Chondrocyte (in vitro differentiated cells): ENCODE results near the gene EHMT2. TPM values are rescaled to one million over a fixed set of nuclear protein-coding genes. Genes with fewer than 3 reads are reported as not detected.
A peak's percentile ranks its signal among the peaks of the same experiment; 100 is the strongest.

Source experiments
- DNase-seq: peaks from one replicate; pipeline ENCODE4 v3.0.0; 2021; ENCODE audit warnings: mixed read lengths, low spot score
- H3K27ac Mint-ChIP-seq: one replicate; pipeline ENCODE4 v1.8.0; 2021; ENCODE audit warnings: mild to moderate bottlenecking, moderate library complexity, mixed read lengths; ENCODE audit not compliant: unreplicated experiment
- H3K27me3 Mint-ChIP-seq: 2 replicates; pipeline ENCODE4 v1.8.0; 2021; ENCODE audit warnings: low read depth, mixed read lengths
- H3K36me3 Mint-ChIP-seq: 2 replicates; pipeline ENCODE4 v1.8.0; 2021; ENCODE audit warnings: low read depth, mixed read lengths
- H3K4me1 Mint-ChIP-seq: 2 replicates; pipeline ENCODE4 v1.8.0; 2021; ENCODE audit warnings: low read depth, mild to moderate bottlenecking, mixed read lengths
- H3K4me3 Mint-ChIP-seq: one replicate; pipeline ENCODE4 v1.8.0; 2021; ENCODE audit warnings: mild to moderate bottlenecking, moderate library complexity, mixed read lengths; ENCODE audit not compliant: unreplicated experiment
- H3K9me3 Mint-ChIP-seq: 2 replicates; pipeline ENCODE4 v1.8.0; 2021; ENCODE audit warnings: low read depth, mixed read lengths
- CTCF ChIP-seq: fragments of 200-600 bp; sonication (generic); IDR thresholded peaks from 2 replicates; pipeline ENCODE4 v1.5.0; 2021; ENCODE audit warnings: antibody characterized with exemption, mild to moderate bottlenecking, moderate library complexity
- long read RNA-seq: library from polyadenylated mRNA; stranded (forward); transcript quantifications from one replicate; pipeline ENCODE4 v2.0.0, GENCODE V29; 2021
- total RNA-seq: library from RNA; stranded (reverse); gene quantifications from 3 replicates; pipeline ENCODE4 v1.2.1, GENCODE V29; 2021

EHMT2 gene
- total RNA-seq, result 37.7 to 53.0 TPM (median 40.0 TPM) in 3 replicates
- long read RNA-seq, full-length matches to known transcripts, result 71 of 99 reads
- long read RNA-seq, partial matches to known transcripts, result 11 of 99 reads
- long read RNA-seq, other reads (novel, unspliced or antisense), result 17 of 99 reads

GRCh38 chr6:31897612-31898382, at the start of gene EHMT2:
TSS of gene EHMT2 (minus strand) at chr6:31897698. CDS start at chr6:31897677, 21 bp downstream.
- Mint-ChIP-seq H3K36me3 (peaks cover 1% of the 10 kb centered on the region), H3K27ac (peak within 1 kb of the TSS; percentile 91), H3K9me3 (no peaks in the 10 kb centered on the region), H3K4me3 (peak within 1 kb of the TSS; percentile 96), H3K27me3 (no peaks in the 10 kb centered on the region), H3K4me1 (peaks cover 31% of the 10 kb centered on the region)
- DNase-seq, result no peak
- no peak for TF ChIP-seq CTCF

- DNase-seq, result peak; percentile 69
- Mint-ChIP-seq H3K27ac (no peak overlapping the region), H3K27me3 (peaks cover 3% of the 10 kb centered on the region), H3K9me3 (no peaks in the 10 kb centered on the region), H3K4me3 (no peak overlapping the region), H3K36me3 (peaks cover 5% of the 10 kb centered on the region), H3K4me1 (peaks cover 17% of the 10 kb centered on the region)
- no peak for TF ChIP-seq CTCF
Observed at GRCh38 chr6:31947070-31947675, 49.7 kb upstream of the EHMT2 start.

- Mint-ChIP-seq H3K9me3 (no peaks in the 10 kb centered on the region), H3K4me1 (peaks cover 18% of the 10 kb centered on the region), H3K27me3 (peaks cover 3% of the 10 kb centered on the region), H3K4me3 (no peak overlapping the region), H3K36me3 (peaks cover 5% of the 10 kb centered on the region), H3K27ac (peak overlapping the region; percentile 49)
- DNase-seq, result peak; percentile 64
- no peak for TF ChIP-seq CTCF
Observed at GRCh38 chr6:31946370-31946885, 48.9 kb upstream of the EHMT2 start.

- H3K36me3 Mint-ChIP-seq, result peaks cover 2% of the 10 kb centered on the region
- peak within 1 kb of the TSS; percentile 49 for H3K4me3 Mint-ChIP-seq
- peaks cover 24% of the 10 kb centered on the region for H3K4me1 Mint-ChIP-seq
- no peak for DNase-seq
- H3K9me3 Mint-ChIP-seq, result no peaks in the 10 kb centered on the region
- H3K27me3 Mint-ChIP-seq, result peaks cover 3% of the 10 kb centered on the region
- TF ChIP-seq CTCF, result no peak
- H3K27ac Mint-ChIP-seq, result peak within 1 kb of the TSS; percentile 95
Observed at GRCh38 chr6:31945507-31946369, 48.2 kb upstream of the EHMT2 start, which contains the start of gene CFB. TSS of gene CFB (plus strand) at chr6:31946095. CDS start at chr6:31946222, 127 bp downstream.
